NCI-H524 treated with DMSO at 0.1 percent for 48 hours (cell line): Measurements from ENCODE around the gene ADAT1.

Source experiments
- DNase-seq: peaks from one replicate; lab custom pipeline; 2025; lab: John Stamatoyannopoulos, UW

ADAT1 gene

DNA sequence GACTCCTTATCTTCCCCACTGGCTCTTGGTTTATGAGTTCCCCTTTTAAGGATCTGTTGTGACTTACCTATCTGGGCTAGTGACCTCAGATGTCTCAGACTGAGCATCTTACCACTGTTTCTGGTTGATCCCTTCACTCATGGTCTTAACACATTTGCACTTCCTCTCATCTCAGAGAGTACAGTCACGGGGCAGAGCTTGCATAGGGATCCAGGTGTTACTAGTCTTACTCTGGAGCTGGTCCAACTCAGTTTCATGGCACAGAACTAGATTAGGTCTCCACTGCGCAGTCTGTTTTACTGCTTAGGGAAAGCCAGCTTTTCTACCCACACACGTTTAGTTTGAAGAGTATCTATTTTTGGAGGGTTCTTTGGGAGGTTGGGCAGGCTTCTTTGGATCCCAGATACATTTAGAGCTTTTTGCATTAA lies 46.7 kb downstream of the ADAT1 start:
- no peak for DNase-seq

DNA sequence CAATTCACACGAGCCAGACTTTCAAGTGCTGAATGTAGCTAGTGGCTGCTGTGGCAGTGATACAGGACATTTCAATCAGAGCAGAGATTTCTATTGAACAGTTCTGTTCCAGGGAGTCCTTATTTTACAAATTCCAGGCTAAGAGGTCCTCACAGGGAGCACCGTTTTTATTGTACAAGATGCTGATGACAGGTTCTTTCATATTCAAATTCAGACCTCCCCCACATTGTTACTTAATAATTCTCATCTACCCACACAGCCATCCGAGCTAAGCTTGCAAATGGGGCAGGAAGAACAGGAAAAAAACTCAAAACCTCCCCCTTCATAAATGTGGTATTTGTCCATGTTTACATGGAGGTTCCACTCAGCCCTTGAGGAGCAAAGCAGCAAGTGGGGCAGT lies 47.1 kb downstream of the ADAT1 start:
- DNase-seq: no peak

DNA sequence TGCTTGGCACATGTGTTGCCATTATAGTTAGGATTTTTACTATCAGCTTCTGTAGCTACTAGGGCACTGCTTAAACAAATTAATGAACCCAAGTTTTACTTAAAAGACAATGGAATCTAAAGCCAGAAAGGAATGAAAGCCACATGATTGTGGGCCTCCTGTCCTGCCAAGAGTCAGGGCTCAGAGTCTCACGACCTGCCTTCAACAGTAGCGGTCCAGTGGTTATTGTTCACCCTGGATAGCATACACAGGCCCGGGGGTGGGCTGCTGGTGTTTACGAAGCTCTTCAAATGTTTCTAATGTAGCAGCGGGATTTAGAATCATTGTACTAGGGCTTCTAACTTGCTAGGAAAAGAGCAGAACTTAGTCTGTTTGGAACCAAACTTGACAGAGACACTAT lies 49.1 kb downstream of the ADAT1 start:
- no peak for DNase-seq

DNA sequence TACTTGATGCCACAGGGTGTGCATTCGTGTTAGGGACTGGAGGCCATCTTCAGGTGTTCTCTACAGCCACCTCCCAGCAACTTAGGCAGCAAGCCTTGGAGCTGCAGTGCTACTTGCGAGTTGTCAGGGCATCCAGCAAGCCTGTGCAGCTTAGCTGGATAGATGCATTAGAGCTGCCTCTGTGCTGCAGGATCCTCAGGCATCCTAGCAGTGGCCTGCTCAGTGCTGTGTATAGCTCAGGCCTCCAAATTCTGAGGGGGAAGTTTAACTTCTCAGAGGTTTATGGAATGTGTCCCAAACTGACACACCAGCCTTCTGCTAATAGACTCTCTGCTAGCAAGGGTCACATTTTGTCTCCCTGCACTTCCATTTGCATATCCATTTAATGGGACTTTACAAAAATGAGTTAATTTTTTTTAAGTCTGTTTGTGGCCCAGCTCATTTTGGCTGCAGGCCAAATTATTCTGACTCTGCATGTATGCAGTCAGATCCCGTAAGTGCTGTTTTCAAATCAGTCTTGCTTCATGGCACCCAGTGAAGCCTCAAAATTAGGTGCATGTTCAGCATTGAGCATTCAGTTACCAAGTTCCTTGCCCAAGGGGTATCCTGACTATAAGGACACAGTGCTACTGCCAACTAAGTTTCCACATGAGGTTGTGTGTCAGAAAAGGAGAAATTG lies 50.1 kb downstream of the ADAT1 start:
- no peak for DNase-seq

DNA sequence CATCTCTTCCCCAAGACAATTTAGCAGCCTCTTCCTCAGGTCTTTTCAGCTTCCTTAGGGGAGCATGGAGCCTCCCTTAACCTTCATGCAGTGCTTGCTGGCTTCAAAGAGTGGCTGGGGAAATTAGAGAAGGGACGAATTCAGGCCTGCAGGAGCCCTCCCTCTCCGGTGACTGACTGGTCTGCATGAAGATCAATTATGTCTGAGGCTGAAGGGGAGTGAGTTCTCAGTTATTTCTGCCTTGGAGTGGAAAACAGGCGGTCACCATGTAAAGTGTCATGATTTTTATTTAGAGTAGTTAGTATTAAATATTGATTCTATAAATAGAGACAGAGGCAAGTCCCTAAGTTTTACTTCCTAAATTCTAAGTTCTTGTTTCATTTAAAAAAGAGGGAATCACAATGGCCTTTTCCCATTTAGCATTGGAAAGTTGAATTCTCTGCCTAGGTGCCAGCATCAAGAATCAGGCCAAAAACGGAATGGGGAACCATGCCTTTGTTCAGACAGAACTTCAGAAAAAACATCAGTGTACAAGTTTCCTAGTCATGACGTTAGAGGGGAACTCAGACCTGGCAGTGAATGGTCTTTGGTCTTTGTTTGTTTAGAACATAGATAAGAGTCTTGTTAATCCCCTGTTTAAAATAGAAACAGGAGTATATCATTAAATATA lies 52.5 kb downstream of the ADAT1 start:
- DNase-seq: no peak

DNA sequence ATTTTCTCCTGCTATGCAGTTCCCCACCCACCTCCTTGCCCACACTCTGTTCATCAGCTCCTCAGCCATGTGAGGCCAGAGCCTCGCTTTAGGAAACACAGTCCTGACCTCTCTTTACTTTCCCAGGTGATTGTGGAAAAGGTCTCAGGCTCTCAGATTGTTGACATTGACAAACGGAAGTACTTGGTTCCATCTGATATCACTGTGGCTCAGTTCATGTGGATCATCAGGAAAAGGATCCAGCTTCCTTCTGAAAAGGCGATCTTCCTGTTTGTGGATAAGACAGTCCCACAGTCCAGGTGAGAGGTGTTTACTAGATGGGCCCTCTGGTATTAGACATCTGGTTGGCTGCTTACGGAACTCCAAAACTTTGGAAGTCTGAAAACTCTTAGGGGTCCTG lies 55.2 kb downstream of the ADAT1 start:
- no peak for DNase-seq

DNA sequence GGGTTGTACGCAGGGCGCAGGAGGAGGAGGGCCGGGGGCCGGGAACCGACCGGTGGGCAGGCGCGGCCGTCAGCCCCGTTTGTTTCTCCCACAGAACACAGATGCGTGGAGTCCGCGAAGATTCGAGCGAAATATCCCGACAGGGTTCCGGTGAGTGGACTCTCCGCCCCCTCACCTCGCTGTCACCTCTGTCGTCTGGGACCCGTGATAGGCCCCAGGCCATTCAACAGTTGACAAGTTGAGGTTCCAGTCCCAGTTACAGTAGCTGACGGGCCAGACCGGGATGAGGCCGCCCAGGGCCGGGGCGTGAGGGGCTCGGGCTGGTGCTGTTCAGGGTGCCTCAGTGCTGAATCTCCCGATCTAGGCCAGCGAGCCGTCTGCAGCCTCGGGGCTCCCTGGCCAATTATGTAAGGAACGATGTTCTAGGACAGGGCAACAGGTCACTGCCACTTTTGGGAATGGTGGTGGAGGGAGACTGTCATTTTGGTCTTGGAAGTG lies 56.3 kb downstream of the ADAT1 start:
- no peak for DNase-seq

DNA sequence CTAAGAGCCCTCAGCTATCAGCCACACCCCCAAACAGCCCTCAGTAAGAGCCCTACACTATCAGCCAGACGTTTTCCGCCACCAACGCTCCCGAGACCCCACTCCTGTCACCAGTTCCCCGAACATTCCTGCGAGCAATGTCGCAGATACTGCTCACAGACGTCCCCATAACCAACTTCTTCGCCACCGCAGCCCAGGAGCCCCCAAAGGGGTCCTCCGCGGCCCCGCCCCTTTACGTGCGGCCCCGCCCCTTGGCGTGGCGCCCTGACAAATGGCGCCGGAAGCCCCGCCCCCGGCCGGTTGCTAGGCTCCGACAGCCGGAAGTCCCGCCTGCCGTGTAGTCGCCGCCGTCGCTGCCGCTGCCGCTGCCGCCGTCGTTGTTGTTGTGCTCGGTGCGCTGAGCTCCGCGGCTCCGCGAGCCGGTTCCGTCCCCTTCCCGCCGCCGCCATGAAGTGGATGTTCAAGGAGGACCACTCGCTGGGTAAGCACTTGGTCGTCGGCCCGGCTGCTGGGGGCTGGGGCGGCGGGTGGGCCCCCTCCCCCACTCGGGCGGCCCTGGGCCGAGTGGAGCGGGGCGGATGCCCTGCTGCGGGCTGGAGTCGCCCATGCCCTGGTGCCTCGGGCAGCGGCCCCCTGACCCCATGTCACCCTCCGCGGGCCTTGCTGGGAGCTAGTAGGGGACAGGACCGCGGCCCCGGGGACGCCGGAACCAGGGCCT lies 56.9 kb downstream of the ADAT1 start, which contains the start of gene GABARAPL2:
Gene GABARAPL2 (plus strand): TSS at position 340 of the 718 bp plus-strand sequence. CDS start 108 bp downstream, at position 448.
- peak; percentile 25 for DNase-seq

DNA sequence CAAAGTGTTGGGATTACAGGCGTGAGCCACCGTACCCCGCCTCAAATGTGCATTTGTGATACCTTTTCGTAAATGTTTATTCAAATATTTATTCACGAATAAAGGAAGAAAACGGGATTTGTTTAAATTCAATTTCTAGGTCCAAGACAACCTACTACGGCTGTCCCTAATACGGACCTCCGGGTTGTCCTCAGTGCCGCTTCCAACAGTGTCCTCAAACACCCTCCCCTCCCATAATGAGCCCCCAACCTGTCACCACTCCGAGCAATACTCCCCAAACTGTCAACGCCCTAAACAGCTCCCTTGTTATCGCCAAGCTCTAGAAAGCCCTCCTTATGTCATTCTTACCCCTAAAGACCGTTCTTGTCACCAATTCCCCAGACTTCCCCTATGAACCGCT lies 57.4 kb downstream of the ADAT1 start:
- no peak for DNase-seq

DNA sequence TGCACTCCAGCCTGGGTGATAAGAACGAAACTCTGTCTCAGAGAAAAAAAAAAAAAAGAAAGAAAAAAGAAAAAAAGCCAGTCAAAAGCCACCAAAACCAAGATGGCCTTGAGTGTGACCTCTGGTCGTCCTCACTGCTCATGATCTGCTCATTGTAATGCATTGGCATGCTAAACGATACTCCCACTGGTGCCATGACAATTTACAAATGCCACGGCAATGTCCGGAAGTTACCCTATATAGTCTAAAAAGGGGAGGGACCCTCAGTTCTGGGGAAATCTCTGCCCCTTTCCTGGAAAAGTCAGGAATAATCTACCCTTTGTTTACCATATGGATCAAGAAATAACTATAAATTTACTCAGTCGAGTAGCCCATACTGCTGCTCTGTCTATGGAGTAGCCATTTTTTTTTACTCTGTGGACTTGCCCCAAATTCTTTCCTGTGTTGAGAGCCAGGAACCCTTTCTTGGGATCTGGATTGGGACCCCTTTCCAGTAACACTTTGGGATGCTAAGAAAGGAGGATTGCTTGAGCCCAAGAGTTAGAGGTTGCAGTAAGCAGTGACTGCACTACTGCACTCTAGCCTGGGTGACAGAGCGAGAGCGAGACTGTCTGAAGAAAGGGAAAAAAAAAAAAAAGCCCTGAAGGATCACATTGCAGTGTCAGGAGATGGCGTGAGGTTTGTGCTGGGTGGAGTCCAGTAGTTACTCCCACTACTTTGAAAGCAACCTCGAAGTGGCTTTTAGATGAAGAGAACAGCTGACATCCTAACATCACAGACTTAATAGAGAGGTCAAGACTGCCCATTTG lies 63.3 kb downstream of the ADAT1 start:
- DNase-seq: no peak

DNA sequence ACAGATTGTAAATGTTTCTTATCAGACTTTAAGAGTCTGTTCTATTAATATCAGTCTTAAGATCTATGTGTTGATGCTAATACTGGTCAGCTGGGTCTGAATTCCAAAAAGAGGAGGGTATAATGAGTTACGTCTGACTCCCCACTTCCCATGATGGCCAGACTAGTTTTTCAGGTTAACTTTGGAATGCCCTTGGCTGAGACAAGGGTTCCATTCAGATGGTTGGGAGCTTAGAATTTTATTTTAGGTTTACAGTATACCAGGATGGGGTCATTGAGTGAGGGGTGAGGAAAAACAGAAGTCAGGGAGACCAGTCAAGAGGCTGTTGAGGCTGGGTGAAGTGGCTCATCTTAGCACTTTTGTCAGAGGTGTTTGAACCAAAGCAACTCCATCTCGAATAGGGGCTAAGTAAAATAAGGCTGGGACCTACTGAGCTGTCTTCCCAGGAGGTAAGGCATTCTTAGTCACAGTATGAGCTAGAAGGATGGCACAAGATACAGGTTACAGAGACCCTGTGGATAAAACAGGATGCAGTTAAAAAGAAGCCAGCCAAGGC lies 64.2 kb downstream of the ADAT1 start:
- DNase-seq: no peak

DNA sequence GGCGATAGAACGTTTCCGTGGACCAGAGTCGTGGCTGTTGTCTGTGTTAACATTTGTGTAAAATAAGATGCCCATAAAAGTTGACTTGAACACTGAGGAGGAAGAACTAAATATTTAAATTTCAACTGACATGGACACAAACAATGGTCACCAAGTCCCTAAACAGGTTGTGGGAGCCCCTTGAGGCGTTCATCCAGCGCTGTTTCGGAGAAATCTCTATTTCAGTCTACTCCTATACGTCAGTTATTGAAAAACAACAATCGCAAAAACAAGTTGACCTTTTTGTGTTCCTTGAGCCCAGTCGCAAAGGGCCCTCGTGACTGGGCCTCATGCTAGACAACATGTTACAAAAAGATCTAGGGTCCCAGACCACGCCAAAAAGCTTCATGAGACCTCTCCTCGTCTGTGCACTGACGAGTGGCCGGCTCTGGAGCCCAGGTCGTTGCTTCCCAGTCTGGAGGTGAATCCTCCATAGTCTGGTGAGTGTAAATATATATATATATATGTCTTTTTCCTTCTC lies 66.6 kb downstream of the ADAT1 start:
- DNase-seq: no peak

DNA sequence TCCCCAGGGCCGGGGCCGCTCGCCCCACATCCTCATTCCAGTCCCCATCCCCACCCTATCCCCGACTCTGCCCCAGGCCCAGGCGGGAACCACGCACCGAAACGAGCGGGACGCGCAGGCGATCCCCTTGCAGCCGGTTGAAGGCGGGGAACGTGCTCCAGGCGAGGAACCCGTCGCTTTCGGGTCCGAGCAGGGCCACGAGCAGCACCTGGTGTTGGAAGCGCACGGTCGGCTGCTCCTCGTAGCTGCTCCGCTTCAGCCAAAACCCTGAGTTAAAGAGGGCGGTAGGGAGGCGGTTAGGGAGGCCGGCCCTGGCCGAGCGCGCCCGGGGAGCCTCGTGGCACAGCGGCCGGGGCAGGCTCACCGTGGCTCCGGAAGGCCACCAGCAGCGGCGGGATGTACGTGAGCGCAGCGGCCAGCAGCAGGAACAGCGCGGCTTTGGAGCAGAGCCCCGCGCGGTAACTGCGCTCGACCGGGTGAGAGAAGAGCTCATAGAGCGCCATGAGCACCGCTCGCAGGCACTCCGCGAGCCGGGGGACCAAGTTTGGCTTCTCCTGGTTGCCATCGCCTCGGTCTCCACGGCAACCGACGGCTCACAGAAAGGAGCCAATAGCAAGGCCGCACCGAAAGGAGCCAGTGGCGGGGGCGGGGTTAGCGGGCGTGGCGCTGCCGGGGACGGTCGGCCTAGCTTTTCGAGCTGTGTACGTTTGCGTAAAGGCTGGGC lies 67.2 kb downstream of the ADAT1 start, which contains the start of gene TMEM231:
Gene TMEM231 (minus strand): TSS at position 546 of the 724 bp plus-strand sequence. CDS start 43 bp downstream, at position 503.
- peak; percentile 58 for DNase-seq

DNA sequence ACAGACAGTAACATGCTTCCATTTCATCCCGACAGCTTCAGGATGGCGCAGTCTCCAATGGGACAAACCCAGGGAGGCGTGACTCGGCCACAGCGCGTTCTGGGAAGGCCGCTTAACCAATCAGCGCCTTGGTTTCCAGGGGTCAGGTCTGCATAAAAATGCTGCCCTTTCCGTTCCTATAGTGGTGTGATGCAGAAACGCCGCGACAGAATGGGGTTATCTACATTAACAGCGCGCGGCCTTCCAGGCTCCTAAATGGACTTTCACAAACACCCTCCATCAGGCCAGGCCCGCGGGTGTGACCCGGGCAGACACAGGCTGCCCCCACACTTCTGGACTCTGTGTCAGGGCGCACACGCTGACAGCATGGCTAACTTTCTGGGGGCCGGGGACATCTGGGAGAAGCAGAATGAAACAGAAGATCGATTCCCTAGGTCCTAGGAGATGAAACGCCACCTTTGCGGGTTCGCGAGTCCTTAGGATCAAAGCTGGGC lies 67.8 kb downstream of the ADAT1 start:
- peak; percentile 51 for DNase-seq

DNA sequence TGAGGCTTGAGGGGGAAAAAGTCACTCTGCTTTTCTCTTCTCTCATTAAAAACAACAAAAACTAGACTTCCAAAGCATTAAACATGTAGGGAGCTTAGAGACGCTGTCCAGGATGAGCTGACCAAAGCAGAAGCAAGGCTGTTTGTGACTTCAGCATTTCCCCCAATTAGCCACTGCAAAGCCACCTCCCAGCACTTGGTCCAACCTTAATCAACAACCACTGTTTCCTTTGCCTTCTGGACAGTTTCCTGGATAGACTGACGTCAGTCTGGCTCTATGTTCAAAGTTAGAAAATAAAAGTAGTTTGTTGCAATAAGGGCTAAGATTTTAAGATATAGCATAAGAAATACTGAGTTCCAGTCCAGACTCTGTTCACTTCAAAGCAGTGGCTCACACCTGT lies 70.1 kb downstream of the ADAT1 start:
- DNase-seq: no peak

DNA sequence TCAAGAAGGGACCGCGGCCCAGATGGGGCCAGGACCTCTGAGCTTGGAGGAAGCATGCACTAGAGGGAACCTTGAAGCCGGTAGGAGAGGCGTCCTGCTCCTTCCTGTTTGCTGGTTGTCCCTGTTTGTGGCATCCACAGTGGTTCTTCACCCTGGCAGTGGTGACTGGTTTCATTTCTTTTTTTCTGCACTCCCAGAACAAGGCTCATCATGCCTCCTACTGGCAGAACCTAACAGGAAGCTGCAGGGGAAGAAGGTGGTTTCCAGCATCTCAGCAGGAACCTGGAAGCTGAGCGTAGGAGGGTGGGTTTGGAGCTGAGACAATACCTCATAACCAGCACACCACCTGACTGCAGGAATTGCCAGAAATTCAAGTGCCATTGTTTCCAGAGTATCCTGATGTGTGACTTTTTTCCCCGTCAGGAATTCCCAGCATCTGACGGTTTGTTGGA lies 72.8 kb downstream of the ADAT1 start:
- DNase-seq: no peak
